ENCODE measurements around the gene FAM219A.
A peak's percentile ranks its signal among the peaks of the same experiment; 100 is the strongest.
"Not testable (repeated sequence)": the region's sequence is repeated elsewhere in the genome, so short reads cannot be mapped to it uniquely, and the experiment has no call there.

FAM219A gene

GRCh38 chr9:34442770-34443169 lies 15.6 kb downstream of the FAM219A start:
- no peak for DNase-seq

DNA sequence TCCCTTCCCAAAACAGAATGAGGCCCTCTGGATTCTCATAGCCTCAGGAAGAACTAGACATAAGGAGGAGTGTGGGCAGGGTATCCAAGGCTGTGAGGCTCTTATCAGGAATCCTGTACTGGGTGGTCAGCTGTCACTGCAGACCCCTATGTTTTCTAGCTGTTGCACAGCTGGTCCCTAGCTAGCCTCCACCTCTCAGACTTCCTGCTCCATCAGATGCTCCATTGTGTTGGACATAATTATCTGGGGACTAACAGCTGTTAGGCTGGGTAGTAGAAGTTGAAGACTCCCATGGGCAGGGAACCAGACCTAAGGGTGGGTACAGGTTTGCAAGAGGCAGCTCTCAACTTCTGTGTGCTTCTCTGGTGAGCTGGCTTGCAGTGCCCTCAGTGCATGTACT lies 18.4 kb downstream of the FAM219A start:
- DNase-seq = no peak

- not testable (repeated sequence) for DNase-seq
Measured at GRCh38 chr9:34438465-34438864, 19.9 kb downstream of the FAM219A start.

- DNase-seq = not testable (repeated sequence)
Measured at GRCh38 chr9:34437926-34438307, 20.5 kb downstream of the FAM219A start.

- peak; percentile 54 for DNase-seq
Measured at GRCh38 chr9:34437006-34437925, 21.1 kb downstream of the FAM219A start.

DNA sequence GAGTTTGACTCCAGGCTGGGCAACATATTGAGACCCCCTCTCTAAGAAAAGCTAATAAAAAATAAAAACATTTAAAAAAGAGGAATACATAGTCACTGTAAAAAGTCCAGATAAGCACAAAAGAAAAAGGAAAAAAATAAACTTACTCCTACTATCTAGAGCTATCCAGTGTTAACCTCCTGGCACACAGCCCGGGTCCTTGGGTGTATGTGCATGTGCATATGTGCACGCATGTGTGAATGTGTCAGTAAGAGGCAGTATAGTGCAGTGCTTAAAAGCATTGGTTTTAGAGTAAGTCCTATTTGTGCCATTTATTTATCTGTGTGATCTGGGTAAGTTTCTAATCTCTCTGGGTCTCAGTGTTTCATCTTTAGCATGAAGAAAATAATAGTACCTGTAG lies 26.7 kb downstream of the FAM219A start:
- DNase-seq = no peak

DNA sequence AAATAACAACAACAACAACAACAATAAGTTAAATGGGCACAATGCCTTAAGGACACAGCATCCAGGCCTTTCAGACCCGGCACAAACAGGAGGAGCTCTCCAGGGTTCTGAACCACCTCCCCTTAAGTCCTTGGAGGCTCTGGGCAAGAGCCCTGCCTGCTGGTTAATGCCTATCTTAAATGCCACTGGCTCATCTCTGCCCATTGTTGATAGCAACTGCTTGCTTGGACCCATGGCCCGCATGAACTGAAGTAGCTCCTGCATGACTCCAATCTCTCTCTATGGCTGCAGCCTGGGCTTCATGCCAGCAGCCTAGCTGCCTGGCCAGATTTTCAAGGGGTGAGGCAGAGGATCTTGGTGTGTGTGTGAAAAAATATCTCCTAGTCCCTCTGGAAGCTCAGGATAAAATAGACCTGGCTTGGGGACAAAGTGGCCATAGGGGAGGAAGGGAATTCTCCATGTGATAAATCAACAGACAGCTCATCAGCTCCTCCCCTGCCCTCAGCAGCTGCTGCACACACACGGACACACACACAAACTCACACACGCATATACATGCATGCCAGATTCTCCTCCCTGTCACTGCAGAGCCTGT lies 27.4 kb downstream of the FAM219A start:
- DNase-seq = no peak

- DNase-seq = no peak
Measured at GRCh38 chr9:34428325-34428958, 29.9 kb downstream of the FAM219A start.

GRCh38 chr9:34426347-34427074 lies 31.9 kb downstream of the FAM219A start:
- no peak for DNase-seq

DNA sequence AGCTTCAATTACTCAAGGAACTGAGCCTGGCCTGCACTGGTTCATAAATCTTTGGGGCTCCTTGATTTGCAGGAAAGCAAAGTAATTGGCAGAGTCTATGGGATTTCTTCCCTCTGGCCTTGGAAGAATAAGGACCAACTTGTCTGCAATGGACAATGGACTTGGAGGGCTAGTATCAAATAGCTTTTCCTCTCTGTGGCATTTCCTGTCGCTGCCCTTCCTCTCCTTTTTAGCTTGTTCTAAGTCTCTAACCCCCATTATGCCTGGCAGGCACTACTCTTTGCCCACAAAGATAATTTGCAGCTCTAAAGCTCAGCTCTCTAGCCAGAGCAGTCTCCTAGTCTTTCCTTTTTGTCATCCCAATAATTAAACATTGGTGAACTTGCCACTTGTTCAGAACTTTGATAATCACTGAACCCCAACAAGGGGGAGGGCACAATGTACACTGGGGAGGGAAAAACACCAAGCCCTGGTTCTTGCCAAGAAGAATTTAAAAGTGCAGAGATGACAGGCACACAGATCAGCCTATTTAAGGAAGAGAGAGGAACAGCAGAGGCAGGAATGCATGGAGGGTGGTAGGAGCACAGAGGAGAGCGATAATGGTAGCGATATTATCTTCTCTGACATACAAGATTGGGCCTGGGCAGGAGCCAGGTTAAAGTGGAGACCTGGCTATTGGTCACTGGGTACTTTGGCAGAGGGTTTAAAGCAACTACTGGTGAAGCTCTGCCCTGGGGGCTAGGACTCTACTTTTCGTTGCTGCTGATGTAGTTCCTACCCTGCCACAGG lies 38.5 kb downstream of the FAM219A start:
- DNase-seq = no peak

- no peak for DNase-seq
Measured at GRCh38 chr9:34417734-34418133, 40.6 kb downstream of the FAM219A start.

DNA sequence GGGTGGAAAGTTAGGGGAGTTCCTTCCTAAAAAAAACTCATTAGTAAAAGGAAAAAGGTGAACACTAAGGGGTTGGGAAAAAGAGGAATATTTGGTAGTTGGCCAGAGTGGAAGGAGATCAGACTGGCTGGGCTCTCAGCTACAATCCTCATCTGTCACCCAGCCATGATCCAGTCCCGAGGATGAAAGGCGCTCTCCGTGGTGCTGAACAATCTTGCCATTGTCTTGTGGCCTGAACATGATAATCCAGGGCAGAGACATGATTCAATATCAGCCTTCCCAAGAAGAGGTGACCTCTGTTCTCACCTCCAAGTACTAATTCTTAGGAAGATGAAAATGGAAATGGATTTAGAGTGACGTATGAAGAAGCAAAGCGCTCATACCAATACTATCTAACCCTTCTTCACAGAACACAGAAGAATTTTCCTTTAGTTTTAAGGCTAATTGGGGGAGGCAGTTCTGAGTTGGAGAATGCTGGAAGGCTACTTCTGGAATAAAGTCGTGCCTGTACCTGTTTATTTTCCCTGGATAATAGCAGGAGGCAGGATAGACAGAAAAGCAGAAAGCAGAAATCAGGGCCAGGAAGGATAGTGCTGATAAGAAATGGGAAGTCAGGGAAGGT lies 45.0 kb downstream of the FAM219A start:
- peak; percentile 29 for DNase-seq

- no peak for DNase-seq
Measured at GRCh38 chr9:34412336-34412735, 46.0 kb downstream of the FAM219A start.

DNA sequence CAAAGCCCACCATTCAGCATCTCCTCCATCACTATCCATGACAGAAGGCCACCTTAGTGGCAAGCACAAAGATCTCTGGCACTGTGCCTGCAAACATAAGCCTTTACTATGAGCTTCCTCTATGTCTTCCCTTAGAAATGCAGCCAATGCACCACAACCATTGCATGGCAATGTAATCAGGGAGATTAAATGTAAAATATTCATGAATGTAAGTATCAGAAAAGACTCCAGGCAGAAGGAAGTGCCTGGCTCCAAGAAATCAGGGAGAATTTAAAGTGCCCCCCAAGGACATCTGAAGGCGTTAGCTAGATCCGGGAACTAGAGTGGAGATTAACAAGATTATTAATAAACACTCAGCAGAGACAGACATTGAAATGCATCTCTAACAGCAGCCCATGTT lies 49.2 kb downstream of the FAM219A start:
- DNase-seq = no peak

DNA sequence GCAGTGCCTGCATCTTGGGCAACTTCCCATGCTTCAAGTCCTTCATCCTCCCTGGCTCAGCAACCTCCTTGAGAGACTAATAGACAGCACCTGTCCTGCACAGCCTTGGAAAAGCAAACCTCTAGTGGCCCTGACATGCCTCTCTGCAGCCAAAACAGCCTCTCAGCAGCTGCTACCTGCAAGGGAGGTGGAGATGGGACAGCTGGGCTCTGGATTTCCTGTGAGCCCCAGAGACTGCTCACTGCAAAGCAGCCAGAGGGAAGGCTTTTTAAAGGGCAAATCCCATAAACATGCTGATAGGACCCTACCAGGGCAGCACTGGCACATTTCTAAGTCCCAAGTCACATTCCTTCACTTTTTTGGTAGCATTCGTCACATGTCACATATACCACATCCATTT lies 50.2 kb downstream of the FAM219A start:
- no peak for DNase-seq

DNA sequence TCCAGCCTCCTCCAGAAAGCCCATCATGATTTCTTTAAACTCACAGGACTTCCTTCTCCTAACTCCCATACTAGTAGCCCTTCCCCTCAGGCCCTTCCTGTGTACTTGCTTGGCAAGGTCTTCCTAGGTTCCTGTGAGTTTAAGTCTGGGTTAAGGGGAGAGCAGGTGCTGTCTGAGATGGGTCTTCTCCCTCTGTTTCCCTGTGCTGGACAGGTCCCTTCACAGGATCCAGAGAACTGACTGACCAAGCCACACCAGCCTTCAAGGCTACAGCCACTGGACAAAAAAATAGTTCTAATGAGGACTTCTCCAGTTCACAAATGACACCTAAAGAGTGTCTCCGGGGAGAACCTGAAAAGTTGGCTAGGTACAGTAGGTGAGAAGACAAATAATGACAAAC lies 52.2 kb downstream of the FAM219A start:
- no peak for DNase-seq

GRCh38 chr9:34405719-34406118 lies 52.7 kb downstream of the FAM219A start:
- DNase-seq = no peak

GRCh38 chr9:34403554-34404380 lies 54.6 kb downstream of the FAM219A start:
- DNase-seq = peak; percentile 48

DNA sequence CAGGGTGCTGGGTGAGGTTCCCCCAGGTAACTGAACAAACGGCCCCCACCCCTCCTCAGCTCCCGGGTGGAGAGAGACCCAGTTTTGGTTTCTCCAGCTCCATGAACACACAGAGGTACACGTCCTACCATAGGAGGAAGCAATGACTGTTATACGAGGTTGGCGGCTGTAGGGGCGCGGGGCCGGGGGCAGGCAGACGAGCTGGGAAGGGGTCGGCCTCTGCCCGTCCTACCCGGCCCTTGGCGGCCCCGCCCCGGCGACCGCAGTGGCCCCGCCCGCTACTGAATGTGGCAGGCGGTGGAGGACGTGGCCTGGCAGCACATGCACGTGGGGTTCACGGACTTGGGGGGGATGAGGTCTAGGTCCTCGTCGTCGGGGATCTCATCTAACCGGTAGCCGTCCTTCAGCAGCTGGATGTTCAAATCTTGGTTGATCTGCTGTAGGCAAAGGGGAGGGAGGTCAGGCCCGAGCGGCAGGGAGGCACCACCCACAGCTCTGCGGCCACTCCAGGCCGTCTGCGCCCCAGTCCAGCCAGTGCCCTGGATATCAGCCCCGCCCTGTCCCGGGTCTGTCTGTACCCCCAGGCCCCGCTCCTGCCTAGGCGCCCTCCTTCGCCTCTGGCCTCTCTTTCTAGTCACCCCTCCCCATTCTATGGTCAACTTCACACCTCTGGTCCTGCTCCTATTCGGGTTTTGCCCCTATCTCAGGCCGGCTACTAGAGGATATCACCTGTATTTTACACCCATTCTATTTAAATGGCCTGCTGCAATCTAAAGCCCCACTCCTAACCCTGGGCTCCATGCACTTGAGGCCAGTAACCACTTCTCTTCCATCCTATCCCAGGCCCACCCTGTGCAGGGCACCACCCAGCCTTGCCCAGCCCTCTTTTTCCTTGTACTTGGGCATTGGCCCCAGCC lies 57.4 kb downstream of the FAM219A start:
- no peak for DNase-seq

DNA sequence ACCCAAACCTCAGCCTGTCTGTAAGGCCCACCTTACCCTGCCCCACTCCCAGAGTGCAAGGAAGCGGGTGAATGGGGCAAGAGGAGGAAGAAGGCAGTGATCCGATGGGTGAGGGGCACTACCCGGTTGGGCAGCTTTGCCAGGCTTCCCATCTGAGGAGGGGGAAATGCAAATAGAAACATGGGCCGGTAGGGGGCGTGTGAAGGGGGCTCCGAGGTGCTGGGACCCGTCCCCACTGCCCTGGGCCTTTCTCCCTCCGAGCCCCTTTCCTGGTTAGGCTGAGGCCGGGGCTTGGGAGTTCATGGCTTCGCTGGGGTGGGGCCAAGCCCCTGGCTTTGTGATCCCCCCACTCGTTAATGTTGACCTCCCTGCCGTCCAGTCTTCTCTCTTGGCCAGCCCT lies 58.1 kb downstream of the FAM219A start:
- DNase-seq = no peak

All from activated CD4-positive, alpha-beta T cell treated with anti-CD3 and anti-CD28 coated beads, Interleukin-2, amount 50 U/mL, for 1 hour (primary cell).